Measurements from ENCODE around the gene GTF3A. TPM values are rescaled to one million over a fixed set of nuclear protein-coding genes. Genes with fewer than 3 reads are reported as not detected.
"Not testable (repeated sequence)": the region's sequence is repeated elsewhere in the genome, so short reads cannot be mapped to it uniquely, and the experiment has no call there.

GTF3A gene
- total RNA-seq, 2 donors from 2014 or later, result 54.7 to 94.2 TPM

DNA sequence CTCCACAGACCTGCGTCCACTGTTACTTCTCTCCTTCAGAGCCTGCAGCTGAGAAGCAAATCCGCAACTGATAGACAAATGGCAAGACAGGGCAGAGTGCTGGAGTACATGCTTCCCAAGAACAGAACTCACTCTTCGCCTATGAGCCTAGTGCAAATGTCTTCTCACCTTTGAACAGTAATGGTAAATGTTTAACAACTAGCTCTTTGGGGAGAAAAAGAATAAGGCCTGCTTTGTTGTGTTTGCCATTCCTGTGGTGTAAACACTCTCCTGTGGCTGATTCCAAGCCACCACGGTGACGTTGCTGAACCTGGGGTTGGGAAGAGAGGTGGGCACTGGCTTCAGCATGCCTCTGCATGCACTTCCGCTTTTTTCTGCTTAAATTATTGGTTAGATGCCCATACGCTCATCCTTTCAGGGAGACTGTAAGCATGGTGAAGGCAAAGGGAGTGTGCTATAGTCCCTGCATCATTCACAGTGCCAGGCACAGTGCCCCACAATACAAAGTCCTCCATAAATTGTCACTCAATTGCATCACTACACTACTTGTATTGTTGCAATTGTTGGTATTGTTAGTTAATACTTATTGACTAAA lies 28.1 kb upstream of the GTF3A start:
- 74 to 76% methylated on average over 7 of the region's 7 CpGs for WGBS, 2 donors
- ATAC-seq, result no peak
- TF ChIP-seq, protein P1, sequence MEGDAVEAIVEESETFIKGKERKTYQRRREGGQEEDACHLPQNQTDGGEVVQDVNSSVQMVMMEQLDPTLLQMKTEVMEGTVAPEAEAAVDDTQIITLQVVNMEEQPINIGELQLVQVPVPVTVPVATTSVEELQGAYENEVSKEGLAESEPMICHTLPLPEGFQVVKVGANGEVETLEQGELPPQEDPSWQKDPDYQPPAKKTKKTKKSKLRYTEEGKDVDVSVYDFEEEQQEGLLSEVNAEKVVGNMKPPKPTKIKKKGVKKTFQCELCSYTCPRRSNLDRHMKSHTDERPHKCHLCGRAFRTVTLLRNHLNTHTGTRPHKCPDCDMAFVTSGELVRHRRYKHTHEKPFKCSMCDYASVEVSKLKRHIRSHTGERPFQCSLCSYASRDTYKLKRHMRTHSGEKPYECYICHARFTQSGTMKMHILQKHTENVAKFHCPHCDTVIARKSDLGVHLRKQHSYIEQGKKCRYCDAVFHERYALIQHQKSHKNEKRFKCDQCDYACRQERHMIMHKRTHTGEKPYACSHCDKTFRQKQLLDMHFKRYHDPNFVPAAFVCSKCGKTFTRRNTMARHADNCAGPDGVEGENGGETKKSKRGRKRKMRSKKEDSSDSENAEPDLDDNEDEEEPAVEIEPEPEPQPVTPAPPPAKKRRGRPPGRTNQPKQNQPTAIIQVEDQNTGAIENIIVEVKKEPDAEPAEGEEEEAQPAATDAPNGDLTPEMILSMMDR (IDR thresholded peaks at IDR 0.05), result no peak
- TF ChIP-seq POLR2A (IDR thresholded peaks at IDR 0.05), result no peak

DNA sequence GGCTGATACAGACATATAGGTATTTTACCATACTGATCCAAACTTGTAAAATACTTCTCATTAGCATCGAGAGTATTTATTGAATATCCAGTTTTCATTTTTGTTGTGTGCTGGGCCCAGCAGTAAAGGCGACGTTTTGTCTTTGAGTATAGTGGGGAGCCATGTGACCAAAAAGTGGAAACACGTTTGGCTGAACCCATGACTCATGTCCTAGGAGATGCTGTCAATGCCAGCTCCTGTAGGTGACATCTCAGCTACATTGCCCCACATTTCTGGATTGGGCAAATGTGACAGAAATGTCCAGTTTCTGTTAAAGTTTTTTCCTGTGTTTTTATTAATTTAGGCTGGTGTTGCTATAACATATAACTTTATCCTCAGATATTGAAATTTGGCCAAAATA lies 26.1 kb upstream of the GTF3A start:
- intact Hi-C loops (cut with DNase I), result no loop called here
- H3K36me3 ChIP-seq (replicated peaks in 1 of 2; ENCODE audit: insufficient read depth in 1 of 2, low read depth in 2 of 2), result no peaks in the 10 kb centered on the region
- no peak for DNase-seq
- H3K27me3 ChIP-seq, result no peaks in the 10 kb centered on the region
- H3K4me3 ChIP-seq, result no peak overlapping the region
- peaks cover 23% of the 10 kb centered on the region for H3K4me1 ChIP-seq
- no peaks in the 10 kb centered on the region for H3K9me3 ChIP-seq
- no peak for ATAC-seq
- no peak overlapping the region for H3K27ac ChIP-seq
- whole genome bisulfite sequencing, 2 donors, result 68 to 83% methylated on average over 4 of the region's 4 CpGs
- TF ChIP-seq, protein P1 (IDR thresholded peaks at IDR 0.05), result no peak
- TF ChIP-seq POLR2A (IDR thresholded peaks at IDR 0.05), result no peak

More for the DNA sequence above, 28.1 kb upstream of the GTF3A start:
- no peaks in the 10 kb centered on the region for H3K9me3 ChIP-seq
- no peaks in the 10 kb centered on the region for H3K36me3 ChIP-seq (replicated peaks in 1 of 2; ENCODE audit: insufficient read depth in 1 of 2, low read depth in 2 of 2)
- no peak overlapping the region for H3K4me3 ChIP-seq
- intact Hi-C loops (cut with DNase I), result no loop called here
- no peak overlapping the region for H3K27ac ChIP-seq
- no peak for DNase-seq
- no peaks in the 10 kb centered on the region for H3K27me3 ChIP-seq
- H3K4me1 ChIP-seq, result peaks cover 10% of the 10 kb centered on the region

GRCh38 chr13:27400405-27400804 lies 24.0 kb upstream of the GTF3A start:
- intact Hi-C loops (cut with DNase I); H3K27me3 ChIP-seq; ATAC-seq; DNase-seq; H3K36me3 ChIP-seq (replicated peaks in 1 of 2; ENCODE audit: insufficient read depth in 1 of 2, low read depth in 2 of 2); H3K9me3 ChIP-seq; H3K27ac ChIP-seq; H3K4me3 ChIP-seq: not testable (repeated sequence)
- H3K4me1 ChIP-seq, result peaks cover 34% of the 10 kb centered on the region
- 79 to 89% methylated on average over 6 of the region's 6 CpGs for WGBS, 2 donors

GRCh38 chr13:27401210-27401609 lies 23.2 kb upstream of the GTF3A start:
- H3K4me1 ChIP-seq, result peaks cover 42% of the 10 kb centered on the region
- ATAC-seq (no peak), DNase-seq (peak in 1 of 4 donors; percentile 26)
- H3K4me3 ChIP-seq, result no peak overlapping the region
- H3K27ac ChIP-seq, result peak overlapping the region in 1 of 4 donors; percentile 4
- H3K27me3 ChIP-seq, result no peaks in the 10 kb centered on the region
- intact Hi-C loops (cut with DNase I), result no loop called here
- H3K9me3 ChIP-seq, result no peaks in the 10 kb centered on the region
- TF ChIP-seq, protein P1 (IDR thresholded peaks at IDR 0.05), result no peak
- TF ChIP-seq POLR2A (IDR thresholded peaks at IDR 0.05), result no peak
- no peaks in the 10 kb centered on the region for H3K36me3 ChIP-seq (replicated peaks in 1 of 2; ENCODE audit: insufficient read depth in 1 of 2, low read depth in 2 of 2)
- WGBS, 2 donors, result 52 to 54% methylated on average over 3 of the region's 3 CpGs

DNA sequence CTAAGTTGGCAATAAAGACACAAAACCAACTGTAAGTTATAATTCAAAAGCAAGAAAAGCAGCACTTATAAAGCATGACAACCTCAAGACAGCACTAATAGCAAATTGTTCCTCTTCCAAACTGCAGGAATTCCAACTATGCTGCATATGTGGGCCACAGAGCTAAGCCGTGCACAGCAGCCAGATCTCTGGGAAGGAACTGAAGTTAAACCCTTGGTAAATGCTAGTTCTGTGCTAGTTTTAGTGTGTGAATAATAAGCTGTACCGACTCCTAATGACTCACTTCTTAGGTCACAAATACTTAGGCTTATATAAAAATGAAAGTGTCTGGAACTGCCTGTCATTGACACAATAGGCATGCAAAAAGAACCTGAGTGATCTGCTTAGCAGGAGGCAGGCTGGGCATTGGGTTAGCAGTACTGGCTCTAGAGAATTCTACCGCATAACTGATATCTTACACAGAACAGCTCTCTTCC lies 21.2 kb upstream of the GTF3A start:
- Histone ChIP-seq H3K9me3 (no peaks in the 10 kb centered on the region), H3K4me1 (peaks cover 48% of the 10 kb centered on the region), H3K27ac (peak overlapping the region; percentile 72 to 94 (median 92)), H3K36me3 (replicated peaks in 1 of 2; ENCODE audit: insufficient read depth in 1 of 2, low read depth in 2 of 2) (no peaks in the 10 kb centered on the region), H3K27me3 (no peaks in the 10 kb centered on the region), H3K4me3 (no peak overlapping the region)
- TF ChIP-seq, protein P1 (IDR thresholded peaks at IDR 0.05), result no peak
- intact Hi-C loops (cut with DNase I), result no loop called here
- DNase-seq, result peak in 2 of 4 donors; percentile 16 to 29
- 4 to 17% methylated on average over 3 of the region's 3 CpGs for WGBS, 2 donors
- peak; percentile 48 for ATAC-seq

All from body of pancreas (tissue), 4 donors.